HT-29 (cell line): ENCODE results near the gene ZP2. TPM values are rescaled to one million over a fixed set of nuclear protein-coding genes. Genes with fewer than 3 reads are reported as not detected.
"Not testable (repeated sequence)": the region's sequence is repeated elsewhere in the genome, so short reads cannot be mapped to it uniquely, and the experiment has no call there.

ENCODE experiments used
- DNase-seq: peaks from one replicate; pipeline ENCODE4 v3.0.0-alpha.2; 2015; ENCODE audit warnings: low spot score
- total RNA-seq: library from RNA; depleted of rRNA; stranded (reverse); fragments of >200 nt; shearing (Covaris generic); gene quantifications from 2 replicates; pipeline ENCODE4 v1.2.3, GENCODE V29; 2014

The ZP2 gene
- total RNA-seq, 1 experiment from 2014 or later, result not detected

GRCh38 chr16:21217121-21217520 is 5.7 kb upstream of the ZP2 start:
- DNase-seq, result no peak

GRCh38 chr16:21214086-21214485 is 2.7 kb upstream of the ZP2 start:
- DNase-seq, result no peak

- DNase-seq, result no peak
Measured at GRCh38 chr16:21208446-21209230, 2.7 kb downstream of the ZP2 start.

- no peak for DNase-seq
Measured at GRCh38 chr16:21206550-21206949, 4.8 kb downstream of the ZP2 start.

GRCh38 chr16:21205303-21205702 is 6.1 kb downstream of the ZP2 start:
- no peak for DNase-seq

GRCh38 chr16:21203155-21203797 is 8.1 kb downstream of the ZP2 start:
- no peak for DNase-seq

- DNase-seq, result no peak
Measured at GRCh38 chr16:21199607-21200218, 11.7 kb downstream of the ZP2 start.

- no peak for DNase-seq
Measured at GRCh38 chr16:21197621-21198020, 13.8 kb downstream of the ZP2 start.

- no peak for DNase-seq
Measured at GRCh38 chr16:21197112-21197511, 14.3 kb downstream of the ZP2 start.

- DNase-seq, result not testable (repeated sequence)
Measured at GRCh38 chr16:21195330-21195729, 16.0 kb downstream of the ZP2 start.

GRCh38 chr16:21194771-21195301 is 16.5 kb downstream of the ZP2 start:
- DNase-seq, result no peak

GRCh38 chr16:21192991-21193390 is 18.4 kb downstream of the ZP2 start:
- no peak for DNase-seq

- DNase-seq, result no peak
Measured at GRCh38 chr16:21190599-21190998, 20.8 kb downstream of the ZP2 start.

- DNase-seq, result no peak
Measured at GRCh38 chr16:21190013-21190412, 21.4 kb downstream of the ZP2 start.

GRCh38 chr16:21189311-21189710 is 22.1 kb downstream of the ZP2 start:
- DNase-seq, result no peak

GRCh38 chr16:21186326-21186691 is 25.1 kb downstream of the ZP2 start:
- DNase-seq, result no peak

- DNase-seq, result no peak
Measured at GRCh38 chr16:21185659-21186325, 25.6 kb downstream of the ZP2 start.

- no peak for DNase-seq
Measured at GRCh38 chr16:21184834-21185233, 26.5 kb downstream of the ZP2 start.

GRCh38 chr16:21183995-21184394 is 27.4 kb downstream of the ZP2 start:
- no peak for DNase-seq

GRCh38 chr16:21179983-21180365 is 31.4 kb downstream of the ZP2 start:
- no peak for DNase-seq

GRCh38 chr16:21179126-21179982 is 32.0 kb downstream of the ZP2 start:
- no peak for DNase-seq
